CD4-positive, alpha-beta memory T cell (primary cell): ENCODE measurements around the gene OR2T4. TPM values are rescaled to one million over a fixed set of nuclear protein-coding genes. Genes with fewer than 3 reads are reported as not detected.

Experiments
- CTCF ChIA-PET: fragments of 350-600 bp; sonication (Branson Sonifier 250); formaldehyde crosslinking; loops from one replicate; lab custom pipeline; 2021; ENCODE audit warnings: inconsistent platforms; ENCODE audit not compliant: partially characterized antibody; lab: Charles Lee
- POLR2A ChIA-PET: fragments of 350-600 bp; sonication (Branson Sonifier 250); formaldehyde crosslinking; loops from one replicate; lab custom pipeline; 2021; ENCODE audit not compliant: partially characterized antibody; lab: Charles Lee
- DNase-seq, 5 donors: peaks; one replicate each; pipeline versions ENCODE4 v3.0.0 to v3.0.0-alpha.2; 2020 to 2022; ENCODE audit warnings: mixed read lengths in 1 of 5
- H3K27ac ChIP-seq: one replicate; pipeline ENCODE4 v1.7.0; 2013; ENCODE audit warnings: low read depth, low read length
- H3K27me3 ChIP-seq: 2 replicates; pipeline ENCODE4 v1.7.0; 2013; ENCODE audit warnings: mild to moderate bottlenecking, low read length, moderate library complexity; ENCODE audit not compliant: insufficient read depth
- H3K36me3 ChIP-seq: 2 replicates; pipeline ENCODE4 v1.7.0; 2013; ENCODE audit warnings: mild to moderate bottlenecking, low read length, moderate library complexity; ENCODE audit not compliant: insufficient read depth
- H3K4me1 ChIP-seq: 2 replicates; pipeline ENCODE4 v1.7.0; 2013; ENCODE audit warnings: mild to moderate bottlenecking, low read length, moderate library complexity; ENCODE audit not compliant: insufficient read depth
- H3K4me3 ChIP-seq, 2 donors: one replicate each; pipeline ENCODE4 v1.7.0; 2013; ENCODE audit warnings: low read length in 2 of 2, mild to moderate bottlenecking in 1 of 2
- H3K9me3 ChIP-seq, 2 donors: one replicate each; pipeline ENCODE4 v1.7.0; 2013; ENCODE audit warnings: low read length in 2 of 2, control low read depth in 1 of 2; ENCODE audit not compliant: control insufficient read depth in 1 of 2
- H3K27ac Mint-ChIP-seq, 7 donors: one replicate each; pipeline ENCODE4 v1.8.0; 2020 to 2021; ENCODE audit warnings: mixed read lengths in 7 of 7, mild to moderate bottlenecking in 6 of 7, inconsistent platforms in 3 of 7, moderate library complexity in 3 of 7
- H3K27me3 Mint-ChIP-seq, 2 donors: one replicate each; pipeline ENCODE4 v1.8.0; 2020 to 2021; ENCODE audit warnings: mixed read lengths in 2 of 2
- H3K36me3 Mint-ChIP-seq, 2 donors: one replicate each; pipeline ENCODE4 v1.8.0; 2020 to 2021; ENCODE audit warnings: mixed read lengths in 2 of 2, inconsistent platforms in 1 of 2, mild to moderate bottlenecking in 1 of 2
- H3K4me1 Mint-ChIP-seq, 4 donors: one replicate each; pipeline ENCODE4 v1.8.0; 2020 to 2021; ENCODE audit warnings: mixed read lengths in 4 of 4, mild to moderate bottlenecking in 1 of 4
- H3K4me3 Mint-ChIP-seq, 8 donors: one replicate each; pipeline ENCODE4 v1.8.0; 2020 to 2021; ENCODE audit warnings: mixed read lengths in 8 of 8, mild to moderate bottlenecking in 7 of 8, moderate library complexity in 6 of 8, inconsistent platforms in 3 of 8
- H3K9me3 Mint-ChIP-seq, 8 donors: one replicate each; pipeline ENCODE4 v1.8.0; 2020 to 2021; ENCODE audit warnings: mixed read lengths in 8 of 8, mild to moderate bottlenecking in 5 of 8, inconsistent platforms in 3 of 8, moderate library complexity in 1 of 8
- intact Hi-C: fragments of 100-400 bp; cut with micrococcal nuclease; formaldehyde crosslinking; loops from one replicate; pipeline ENCODE4 v1.15.1; 2023
- polyA plus RNA-seq, 2 donors: library from polyadenylated mRNA; unstranded; fragments of 300-500 nt; fragmentation: Illumina TruSeq; gene quantifications; one replicate each; pipeline ENCODE4 v1.2.3, GENCODE V29; 2021
- total RNA-seq, 2 experiments: library from RNA; stranded (reverse); gene quantifications; one replicate each; pipeline ENCODE4 v1.2.3, GENCODE V29; 2021

OR2T4 gene
- total and polyA plus RNA-seq, 4 experiments from 2014 or later, result not detected

DNA sequence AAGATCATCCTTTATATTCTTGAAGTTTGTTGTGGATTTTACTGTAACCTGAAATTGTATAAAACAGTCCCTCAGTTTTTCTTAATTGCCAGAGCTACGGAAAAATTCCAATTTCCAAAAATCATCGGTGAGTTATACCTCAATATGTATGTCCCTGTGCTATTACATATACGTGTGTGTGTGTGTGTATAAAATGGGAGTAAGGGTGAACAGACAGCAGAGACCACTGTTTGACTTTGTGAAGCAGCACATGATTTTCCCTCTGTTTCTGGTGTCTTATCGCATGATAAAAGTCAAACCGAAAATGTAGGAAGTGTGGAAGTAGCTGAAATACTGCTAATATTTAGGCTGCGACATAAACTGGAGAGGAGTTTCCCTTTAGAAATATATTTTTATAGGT is 42.6 kb downstream of the OR2T4 start:
- Mint-ChIP-seq H3K27me3 (no peaks in the 10 kb centered on the region), H3K36me3 (no peaks in the 10 kb centered on the region), H3K4me3 (no peak overlapping the region), H3K4me1 (no peaks in the 10 kb centered on the region), H3K9me3 (peaks cover 0 to 6% (median 1%) of the 10 kb centered on the region in 8 donors), H3K27ac (peak overlapping the region in 2 of 7 donors; percentile 0 to 1)
- intact Hi-C loops, result loop anchor here (1.0 kb wide), 2 partner anchors 283 to 403 kb away; no protein-coding TSS in a partner anchor
- no peaks in the 10 kb centered on the region for H3K9me3 ChIP-seq
- peak in 3 of 5 donors; percentile 3 to 21 (median 9) for DNase-seq
- ChIA-PET POLR2A (no interaction called here), CTCF (interaction anchor here (0.5 to 1.9 kb wide), 11 partner anchors 9 to 1257 kb away, joined by 3 to 13 read pairs (median 4); no protein-coding TSS in a partner anchor)
- no peaks in the 10 kb centered on the region for H3K36me3 ChIP-seq
- no peaks in the 10 kb centered on the region for H3K27me3 ChIP-seq
- no peak overlapping the region for H3K4me3 ChIP-seq
- H3K27ac ChIP-seq, result no peak overlapping the region
- H3K4me1 ChIP-seq, result no peaks in the 10 kb centered on the region

GRCh38 chr1:248406721-248407692 is 45.5 kb downstream of the OR2T4 start:
- ChIA-PET CTCF (no interaction called here), POLR2A (no interaction called here)
- Histone ChIP-seq H3K36me3 (no peaks in the 10 kb centered on the region), H3K27me3 (no peaks in the 10 kb centered on the region), H3K4me3 (no peak overlapping the region), H3K9me3 (no peaks in the 10 kb centered on the region), H3K4me1 (no peaks in the 10 kb centered on the region), H3K27ac (no peak overlapping the region)
- H3K4me1 Mint-ChIP-seq, result no peaks in the 10 kb centered on the region
- no peak overlapping the region for H3K4me3 Mint-ChIP-seq
- DNase-seq, result no peak
- peaks cover 0 to 21% (median 15%) of the 10 kb centered on the region in 8 donors for H3K9me3 Mint-ChIP-seq
- intact Hi-C loops, result no loop called here
- H3K27me3 Mint-ChIP-seq, result no peaks in the 10 kb centered on the region
- H3K27ac Mint-ChIP-seq, result no peak overlapping the region
- no peaks in the 10 kb centered on the region for H3K36me3 Mint-ChIP-seq

Other genes starting within 250 kb of the OR2T4 start
- gene OR2M5, start 216.5 kb upstream of the OR2T4 start, total RNA-seq, result not detected
- gene OR2M5, start 216.5 kb upstream of the OR2T4 start, polyA plus RNA-seq, result not detected
- not detected for gene OR2M2, start 186.8 kb upstream of the OR2T4 start, total RNA-seq
- not detected for gene OR2M2, start 186.8 kb upstream of the OR2T4 start, polyA plus RNA-seq
- not detected for gene OR2M3, start 164.4 kb upstream of the OR2T4 start, total RNA-seq
- not detected for gene OR2M3, start 164.4 kb upstream of the OR2T4 start, polyA plus RNA-seq
- gene OR2M4, start 130.2 kb upstream of the OR2T4 start, total RNA-seq, result not detected
- gene OR2M4, start 130.2 kb upstream of the OR2T4 start, polyA plus RNA-seq, result not detected
- gene OR2T33, start 83.7 kb upstream of the OR2T4 start, total RNA-seq, result not detected
- not detected for gene OR2T33, start 83.7 kb upstream of the OR2T4 start, polyA plus RNA-seq
- gene OR2T12, start 58.2 kb upstream of the OR2T4 start, total RNA-seq, result not detected
- not detected for gene OR2T12, start 58.2 kb upstream of the OR2T4 start, polyA plus RNA-seq
- gene OR2M7, start 37.1 kb upstream of the OR2T4 start, total RNA-seq, result not detected
- not detected for gene OR2M7, start 37.1 kb upstream of the OR2T4 start, polyA plus RNA-seq
- not detected for gene OR14C36, start 12.9 kb upstream of the OR2T4 start, total RNA-seq
- not detected for gene OR14C36, start 12.9 kb upstream of the OR2T4 start, polyA plus RNA-seq
- gene OR2T6, start 14.1 kb downstream of the OR2T4 start, total RNA-seq, result not detected
- gene OR2T6, start 14.1 kb downstream of the OR2T4 start, polyA plus RNA-seq, result not detected
- gene OR2T1, start 41.4 kb downstream of the OR2T4 start, total RNA-seq, result not detected
- not detected for gene OR2T1, start 41.4 kb downstream of the OR2T4 start, polyA plus RNA-seq
- not detected for gene OR2T2, start 84.0 kb downstream of the OR2T4 start, total RNA-seq
- gene OR2T2, start 84.0 kb downstream of the OR2T4 start, polyA plus RNA-seq, result not detected
- gene OR2T3, start 111.7 kb downstream of the OR2T4 start, total RNA-seq, result not detected
- gene OR2T3, start 111.7 kb downstream of the OR2T4 start, polyA plus RNA-seq, result not detected
- not detected for gene OR2T5, start 126.9 kb downstream of the OR2T4 start, total RNA-seq
- not detected for gene OR2T5, start 126.9 kb downstream of the OR2T4 start, polyA plus RNA-seq
- gene OR2G6, start 146.4 kb downstream of the OR2T4 start, total RNA-seq, result not detected
- not detected for gene OR2G6, start 146.4 kb downstream of the OR2T4 start, polyA plus RNA-seq
- not detected for gene OR2T29, start 201.1 kb downstream of the OR2T4 start, total RNA-seq
- gene OR2T29, start 201.1 kb downstream of the OR2T4 start, polyA plus RNA-seq, result not detected
- gene OR2T34, start 213.1 kb downstream of the OR2T4 start, total RNA-seq, result not detected
- under 1 TPM in 1 of 2 donors, not detected in 1; 0.32 TPM for gene OR2T34, start 213.1 kb downstream of the OR2T4 start, polyA plus RNA-seq
- not detected for gene OR2T10, start 236.0 kb downstream of the OR2T4 start, total RNA-seq
- gene OR2T10, start 236.0 kb downstream of the OR2T4 start, polyA plus RNA-seq, result not detected